Retinal pigment epithelial cell (primary cell): ENCODE data around the gene EDAR.

Experiments used
- DNase-seq: peaks from one replicate; pipeline ENCODE4 v3.0.0-alpha.2; 2010; ENCODE audit warnings: low read depth
- H3K4me3 ChIP-seq: 2 replicates; pipeline ENCODE4 v1.5.1; 2011; ENCODE audit warnings: mild to moderate bottlenecking, low read length, control low read depth, moderate library complexity
- TF ChIP-seq, protein P1 (sequence below): conservative IDR thresholded peaks from 2 replicates; pipeline ENCODE4 v1.5.1; 2011; ENCODE audit warnings: low read depth, low read length, control low read depth, inconsistent platforms

The EDAR gene

DNA sequence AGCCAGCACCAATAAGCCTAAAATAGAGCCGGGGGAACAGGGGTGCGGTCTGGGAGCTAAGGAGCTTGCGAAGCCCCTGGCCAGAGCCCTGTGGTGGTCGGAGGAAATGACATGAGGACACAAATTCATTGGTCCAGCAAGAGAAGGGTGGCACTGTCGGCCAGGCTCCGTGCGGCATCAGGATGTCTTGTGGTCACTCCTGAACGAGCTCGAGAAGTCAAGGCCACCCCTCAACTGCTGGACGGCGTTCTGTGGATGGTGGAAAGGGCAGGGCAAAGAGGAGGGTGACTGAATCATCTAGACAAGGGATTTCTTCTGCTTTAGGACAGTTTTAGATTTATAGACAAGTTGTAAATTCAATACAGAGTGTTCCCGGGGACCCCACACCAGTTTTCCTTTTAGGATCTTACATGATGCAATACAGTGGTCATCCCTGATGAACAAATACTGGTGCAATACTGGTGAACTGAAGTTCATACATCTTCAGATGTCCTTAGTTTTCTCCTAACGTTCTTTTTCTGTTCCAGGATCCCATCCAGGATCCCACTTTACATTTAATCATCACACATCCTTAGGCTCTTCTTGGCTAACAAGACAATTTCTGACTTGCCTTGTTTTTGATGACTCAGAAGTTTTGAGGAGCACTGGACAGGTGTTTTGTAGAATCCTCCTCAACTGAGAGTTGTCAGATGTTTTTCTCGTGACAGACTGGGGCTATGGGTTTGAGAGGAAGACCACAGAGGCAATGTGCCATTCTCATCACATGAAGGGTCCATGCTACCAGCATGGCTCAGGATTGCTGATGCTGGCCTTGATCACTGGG is 13.2 kb downstream of the EDAR start:
- no peak for DNase-seq
- TF ChIP-seq, protein P1, sequence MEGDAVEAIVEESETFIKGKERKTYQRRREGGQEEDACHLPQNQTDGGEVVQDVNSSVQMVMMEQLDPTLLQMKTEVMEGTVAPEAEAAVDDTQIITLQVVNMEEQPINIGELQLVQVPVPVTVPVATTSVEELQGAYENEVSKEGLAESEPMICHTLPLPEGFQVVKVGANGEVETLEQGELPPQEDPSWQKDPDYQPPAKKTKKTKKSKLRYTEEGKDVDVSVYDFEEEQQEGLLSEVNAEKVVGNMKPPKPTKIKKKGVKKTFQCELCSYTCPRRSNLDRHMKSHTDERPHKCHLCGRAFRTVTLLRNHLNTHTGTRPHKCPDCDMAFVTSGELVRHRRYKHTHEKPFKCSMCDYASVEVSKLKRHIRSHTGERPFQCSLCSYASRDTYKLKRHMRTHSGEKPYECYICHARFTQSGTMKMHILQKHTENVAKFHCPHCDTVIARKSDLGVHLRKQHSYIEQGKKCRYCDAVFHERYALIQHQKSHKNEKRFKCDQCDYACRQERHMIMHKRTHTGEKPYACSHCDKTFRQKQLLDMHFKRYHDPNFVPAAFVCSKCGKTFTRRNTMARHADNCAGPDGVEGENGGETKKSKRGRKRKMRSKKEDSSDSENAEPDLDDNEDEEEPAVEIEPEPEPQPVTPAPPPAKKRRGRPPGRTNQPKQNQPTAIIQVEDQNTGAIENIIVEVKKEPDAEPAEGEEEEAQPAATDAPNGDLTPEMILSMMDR, result no peak
- H3K4me3 ChIP-seq, result no peak overlapping the region

DNA sequence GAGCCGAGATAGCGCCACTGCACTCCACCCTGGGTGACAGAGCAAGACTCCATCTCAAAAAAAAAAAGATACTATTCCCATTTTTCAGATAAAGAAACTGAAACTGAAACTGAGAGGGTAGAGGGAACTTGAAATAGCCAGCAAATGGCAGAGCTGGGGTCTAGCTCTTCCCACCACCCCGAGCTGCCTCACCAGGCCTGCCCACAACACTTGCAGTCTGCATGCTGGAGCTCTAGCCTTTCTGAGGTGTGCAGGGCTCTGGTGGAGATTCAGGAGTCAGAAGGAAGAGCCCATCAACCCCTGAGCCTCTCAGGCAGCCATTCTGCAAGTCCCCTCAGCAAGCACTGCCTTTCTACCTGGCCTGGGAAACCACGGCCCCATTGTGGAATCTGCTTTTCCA is 14.3 kb downstream of the EDAR start:
- TF ChIP-seq, protein P1, result no peak
- DNase-seq, result no peak
- H3K4me3 ChIP-seq, result no peak overlapping the region

DNA sequence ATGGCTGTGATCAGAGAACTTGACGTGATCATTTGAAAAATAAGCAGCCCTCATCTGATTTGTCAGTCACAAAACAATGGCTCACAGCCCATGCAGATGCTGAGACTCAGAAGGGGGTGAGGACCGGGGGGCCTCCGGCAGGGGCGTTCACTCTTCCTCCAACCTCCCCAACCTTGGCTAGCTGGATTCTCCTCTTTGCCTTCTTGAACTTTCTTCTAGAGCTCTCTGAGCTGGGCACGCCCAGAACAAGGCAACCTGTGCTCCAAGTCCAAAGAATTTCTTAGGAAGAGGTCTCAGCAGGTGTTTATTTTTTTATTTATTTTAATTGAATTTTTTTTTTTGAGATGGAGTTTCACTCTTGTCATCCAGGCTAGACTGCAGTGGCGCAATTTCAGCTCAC is 16.4 kb downstream of the EDAR start:
- no peak for DNase-seq
- TF ChIP-seq, protein P1, result no peak
- H3K4me3 ChIP-seq, result no peak overlapping the region

DNA sequence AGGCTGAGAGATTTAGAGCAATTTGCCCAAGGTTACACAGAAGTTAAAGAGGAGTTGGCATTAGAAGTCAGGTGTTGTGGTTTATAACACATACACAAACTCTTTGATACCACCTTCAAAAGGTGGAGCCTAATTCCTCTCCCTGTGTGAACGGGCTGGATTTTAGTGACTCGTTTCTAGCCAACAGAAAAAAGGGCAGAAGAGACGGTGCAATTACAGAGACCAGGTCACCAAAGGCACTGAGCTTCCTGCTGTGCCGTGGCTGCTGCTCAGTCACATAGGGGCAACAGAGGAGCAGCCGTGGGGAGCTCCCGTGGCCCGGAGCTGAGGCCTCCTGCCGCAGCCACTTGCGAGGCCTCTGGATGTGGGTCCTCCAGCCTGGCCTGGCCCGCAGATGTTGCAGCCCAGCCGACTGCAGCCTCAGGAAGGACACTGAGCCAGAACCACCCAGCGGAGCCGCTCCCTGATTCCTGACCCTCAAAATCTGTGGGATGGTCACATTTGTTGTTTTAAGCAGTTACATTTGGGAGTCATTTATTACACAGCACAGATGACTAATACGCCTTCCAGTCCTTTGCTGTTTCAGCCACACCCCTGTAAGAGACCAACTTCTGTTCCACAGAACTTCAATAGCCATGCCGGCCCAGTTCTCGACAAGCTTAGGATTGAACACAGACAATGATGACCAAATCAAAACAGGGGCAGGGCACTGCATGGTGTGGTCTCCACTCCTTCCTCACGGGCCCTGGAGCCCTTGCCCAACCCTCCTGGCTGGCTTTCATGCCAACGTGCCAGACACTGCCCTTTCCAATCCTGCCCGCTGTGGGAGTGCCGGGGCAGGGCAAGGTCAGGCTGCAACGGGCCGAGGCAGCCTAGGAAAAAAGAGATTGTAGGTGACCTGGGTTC is 17.1 kb downstream of the EDAR start:
- DNase-seq, result no peak
- TF ChIP-seq, protein P1, result no peak
- H3K4me3 ChIP-seq, result no peak overlapping the region

DNA sequence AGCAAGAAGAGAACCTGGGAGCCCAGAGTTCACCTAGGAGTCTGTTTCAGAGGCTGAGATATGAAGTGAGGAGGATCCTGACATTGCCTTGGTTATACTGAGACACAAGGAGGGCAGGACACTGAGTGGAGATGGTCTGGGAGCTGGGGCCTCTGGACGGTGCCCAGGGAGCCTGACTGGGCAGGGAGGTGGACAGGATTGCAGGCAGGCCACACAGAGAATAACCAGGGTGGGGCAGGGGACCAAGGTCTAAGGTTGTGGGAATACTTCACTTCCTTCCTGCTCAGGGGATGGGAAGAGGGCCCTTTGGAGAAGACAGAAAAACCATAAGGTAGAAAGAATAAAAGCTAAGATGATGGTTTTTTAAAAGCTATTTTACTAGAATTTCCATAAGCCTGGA is 18.7 kb downstream of the EDAR start:
- TF ChIP-seq, protein P1, result no peak
- no peak for DNase-seq
- H3K4me3 ChIP-seq, result no peak overlapping the region

DNA sequence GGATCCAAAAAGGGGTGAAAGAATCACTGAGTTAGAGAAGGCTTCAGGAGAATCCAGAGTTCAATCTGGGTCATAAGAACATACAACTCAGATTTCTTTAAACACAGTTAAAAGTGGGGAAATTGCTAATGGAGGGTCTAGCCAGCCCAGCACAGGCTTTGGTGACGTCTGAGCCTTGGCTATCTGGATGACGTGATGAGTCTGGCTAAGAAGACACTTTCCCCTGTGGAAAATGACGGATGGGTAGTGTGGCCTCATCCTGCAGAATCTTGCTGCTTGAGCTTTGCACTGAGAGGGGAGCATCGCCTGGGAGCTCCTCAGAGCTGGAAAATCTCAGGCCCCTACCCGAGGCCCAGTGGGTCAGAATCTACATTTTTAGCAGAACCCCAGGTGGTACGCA is 19.2 kb downstream of the EDAR start:
- DNase-seq, result no peak
- H3K4me3 ChIP-seq, result no peak overlapping the region
- TF ChIP-seq, protein P1, result no peak

DNA sequence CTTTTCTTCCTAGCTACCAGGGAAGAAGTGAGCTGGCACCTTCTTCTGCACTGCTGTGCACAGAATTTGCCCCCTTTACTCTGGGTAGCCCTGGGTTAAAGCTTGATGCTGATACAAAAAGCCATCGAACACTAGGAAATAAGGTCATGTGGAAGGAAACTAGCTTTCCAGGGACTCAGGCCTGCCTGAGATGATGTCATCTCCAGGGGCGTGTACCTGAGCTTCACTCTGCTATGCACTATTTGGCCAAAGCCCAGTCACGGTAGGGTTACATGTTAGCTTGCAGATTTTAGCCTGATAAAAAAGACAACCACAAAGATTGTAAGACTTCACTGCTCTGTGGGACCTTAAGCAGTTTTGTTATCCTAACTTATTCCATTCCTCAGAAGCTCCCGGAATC is 20.4 kb downstream of the EDAR start:
- no peak overlapping the region for H3K4me3 ChIP-seq
- no peak for DNase-seq
- TF ChIP-seq, protein P1, result no peak
